PC-3 (cell line): Measurements from ENCODE around the gene SNCAIP.

Experiments
- EZH2phosphoT487 ChIP-seq: fragments of 300-600 bp; sonication (generic); IDR thresholded peaks from 2 replicates; pipeline ENCODE4 v1.6.1; 2018; ENCODE audit warnings: mild to moderate bottlenecking, antibody characterized with exemption, low read length, borderline replicate concordance
- TF ChIP-seq, protein P1 (sequence below): fragments of 300-600 bp; sonication (generic); conservative IDR thresholded peaks from 2 replicates; pipeline ENCODE4 v1.5.1; 2017; ENCODE audit warnings: antibody characterized with exemption, low read depth, mild to moderate bottlenecking, low read length

DNA sequence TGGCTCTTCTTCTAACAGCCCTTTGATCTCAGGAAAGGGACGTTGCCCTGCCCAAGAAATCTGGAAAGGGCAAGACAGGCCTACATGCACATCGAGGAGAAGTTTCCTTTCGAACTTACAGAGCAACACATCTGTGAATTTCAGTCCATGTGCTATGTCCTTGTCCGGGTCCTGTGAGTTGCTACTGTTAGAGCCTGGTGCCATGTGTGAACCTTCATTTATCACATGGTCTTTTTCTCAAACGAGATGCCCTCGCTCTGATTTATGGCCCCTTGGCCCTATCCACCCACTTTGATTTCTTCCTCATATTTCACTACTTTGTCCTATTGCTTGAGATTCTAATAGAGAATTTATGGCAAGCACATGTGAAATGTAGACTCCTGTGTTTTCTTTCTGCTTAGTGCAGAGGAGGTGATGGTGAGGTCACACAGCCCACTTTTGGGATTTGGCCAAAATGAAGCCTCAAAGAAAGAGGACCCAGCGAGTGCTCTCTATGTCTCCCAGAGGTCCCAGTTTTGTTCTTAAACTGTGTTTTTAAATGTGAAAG, 153.1 kb downstream of the SNCAIP start:
- TF ChIP-seq, protein P1, sequence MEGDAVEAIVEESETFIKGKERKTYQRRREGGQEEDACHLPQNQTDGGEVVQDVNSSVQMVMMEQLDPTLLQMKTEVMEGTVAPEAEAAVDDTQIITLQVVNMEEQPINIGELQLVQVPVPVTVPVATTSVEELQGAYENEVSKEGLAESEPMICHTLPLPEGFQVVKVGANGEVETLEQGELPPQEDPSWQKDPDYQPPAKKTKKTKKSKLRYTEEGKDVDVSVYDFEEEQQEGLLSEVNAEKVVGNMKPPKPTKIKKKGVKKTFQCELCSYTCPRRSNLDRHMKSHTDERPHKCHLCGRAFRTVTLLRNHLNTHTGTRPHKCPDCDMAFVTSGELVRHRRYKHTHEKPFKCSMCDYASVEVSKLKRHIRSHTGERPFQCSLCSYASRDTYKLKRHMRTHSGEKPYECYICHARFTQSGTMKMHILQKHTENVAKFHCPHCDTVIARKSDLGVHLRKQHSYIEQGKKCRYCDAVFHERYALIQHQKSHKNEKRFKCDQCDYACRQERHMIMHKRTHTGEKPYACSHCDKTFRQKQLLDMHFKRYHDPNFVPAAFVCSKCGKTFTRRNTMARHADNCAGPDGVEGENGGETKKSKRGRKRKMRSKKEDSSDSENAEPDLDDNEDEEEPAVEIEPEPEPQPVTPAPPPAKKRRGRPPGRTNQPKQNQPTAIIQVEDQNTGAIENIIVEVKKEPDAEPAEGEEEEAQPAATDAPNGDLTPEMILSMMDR, result no peak
- TF ChIP-seq EZH2phosphoT487, result no peak
